ENCODE measurements around the gene COL6A1.
"Not testable (repeated sequence)": the region's sequence is repeated elsewhere in the genome, so short reads cannot be mapped to it uniquely, and the experiment has no call there.

The COL6A1 gene

GRCh38 chr21:45994759-45995685 is 13.5 kb downstream of the COL6A1 start:
- no peak for DNase-seq

GRCh38 chr21:45995686-45996179 is 14.2 kb downstream of the COL6A1 start:
- no peak for DNase-seq

GRCh38 chr21:45996311-45997204 is 15.0 kb downstream of the COL6A1 start:
- no peak for DNase-seq

GRCh38 chr21:45997205-45997494 is 15.6 kb downstream of the COL6A1 start:
- no peak for DNase-seq

- no peak for DNase-seq
Measured at GRCh38 chr21:45997495-45998275, 16.1 kb downstream of the COL6A1 start.

GRCh38 chr21:45998276-45998701 is 16.7 kb downstream of the COL6A1 start:
- no peak for DNase-seq

- DNase-seq = no peak
Measured at GRCh38 chr21:45998871-45999580, 17.5 kb downstream of the COL6A1 start.

GRCh38 chr21:45999581-46000181 is 18.1 kb downstream of the COL6A1 start:
- DNase-seq = no peak

- DNase-seq = no peak
Measured at GRCh38 chr21:46000182-46000730, 18.7 kb downstream of the COL6A1 start.

GRCh38 chr21:46000731-46001641 is 19.4 kb downstream of the COL6A1 start:
- peak in 1 of 2 donors; percentile 13 for DNase-seq

GRCh38 chr21:46001821-46002681 is 20.5 kb downstream of the COL6A1 start:
- no peak for DNase-seq

- no peak for DNase-seq
Measured at GRCh38 chr21:46002841-46003574, 21.4 kb downstream of the COL6A1 start.

GRCh38 chr21:46003575-46004007 is 22.0 kb downstream of the COL6A1 start:
- DNase-seq = peak in 1 of 2 donors; percentile 13

- no peak for DNase-seq
Measured at GRCh38 chr21:46004168-46004861, 22.7 kb downstream of the COL6A1 start.

GRCh38 chr21:46005081-46005480 is 23.5 kb downstream of the COL6A1 start:
- DNase-seq = no peak

- DNase-seq = no peak
Measured at GRCh38 chr21:46005481-46005881, 23.9 kb downstream of the COL6A1 start.

- not testable (repeated sequence) for DNase-seq
Measured at GRCh38 chr21:46005894-46006546, 24.4 kb downstream of the COL6A1 start.
